Prostate gland (tissue), 2 donors: ENCODE measurements around the gene SUPT3H. TPM values are rescaled to one million over a fixed set of nuclear protein-coding genes. Genes with fewer than 3 reads are reported as not detected.

ENCODE experiments used
- DNase-seq: peaks from one replicate; pipeline ENCODE4 v3.0.0-alpha.2; 2019; ENCODE audit warnings: low spot score
- H3K27ac ChIP-seq, 2 donors: fragments of 200-600 bp; sonication (generic); 2 replicates each; pipeline ENCODE4 v1.5.1; 2017 to 2019
- H3K27me3 ChIP-seq: fragments of 200-600 bp; sonication (generic); replicated peaks from 2 replicates; pipeline ENCODE4 v1.5.1; 2019; ENCODE audit not compliant: insufficient read depth
- H3K36me3 ChIP-seq, 2 donors: fragments of 200-600 bp; sonication (generic); 1 replicate in 1 of 2; 2 replicates in 1 of 2; pipeline versions ENCODE4 v1.5.1 to v1.8.1; 2017 to 2019
- H3K4me1 ChIP-seq: fragments of 200-600 bp; sonication (generic); replicated peaks from 2 replicates; pipeline ENCODE4 v1.5.1; 2019
- H3K4me3 ChIP-seq, 2 donors: fragments of 200-600 bp; sonication (generic); 2 replicates each; pipeline ENCODE4 v1.5.1; 2017 to 2019
- H3K9me3 ChIP-seq: fragments of 200-600 bp; sonication (generic); 2 replicates; pipeline ENCODE4 v1.5.1; 2017
- CTCF ChIP-seq, 4 experiments: fragments of 200-600 bp in 2 of 4; fragments of 450-650 bp in 2 of 4; sonication (generic) in 2 of 4; IDR thresholded peaks; 1 replicate in 3 of 4; 2 replicates in 1 of 4; pipeline ENCODE4 v1.5.1; 2016 to 2019; ENCODE audit warnings: antibody characterized with exemption in 4 of 4, mild to moderate bottlenecking in 2 of 4, moderate library complexity in 2 of 4
- POLR2A ChIP-seq: fragments of 450-650 bp; IDR thresholded peaks from one replicate; pipeline ENCODE4 v1.6.1; 2016; ENCODE audit warnings: antibody characterized with exemption, mild to moderate bottlenecking
- POLR2AphosphoS5 ChIP-seq: sonication (generic); formaldehyde crosslinking; IDR thresholded peaks from one replicate; pipeline ENCODE4 v1.6.1; 2017; ENCODE audit warnings: antibody characterized with exemption
- WGBS: methylation state at CpG from one replicate; pipeline ENCODE4 v1.1.5; 2018; 5-methylcytosine and 5-hydroxymethylcytosine counted together
- intact Hi-C: fragments of 100-400 bp; cut with DNase I; formaldehyde crosslinking; loops from one replicate; pipeline ENCODE4 v1.14.2; 2022
- total RNA-seq, 2 donors: library from RNA; depleted of rRNA; stranded (reverse); fragments of >200 nt; gene quantifications; one replicate each; pipeline ENCODE4 v1.1.0, GENCODE V29; 2016

The SUPT3H gene
- total RNA-seq, 2 donors from 2014 or later = 4.6 to 13.1 TPM

GRCh38 chr6:44969446-44970185 is 408.1 kb downstream of the SUPT3H start:
- Histone ChIP-seq H3K27ac (no peak overlapping the region), H3K27me3 (no peaks in the 10 kb centered on the region), H3K4me1 (no peaks in the 10 kb centered on the region), H3K36me3 (no peaks in the 10 kb centered on the region), H3K9me3 (no peaks in the 10 kb centered on the region), H3K4me3 (no peak overlapping the region)
- TF ChIP-seq CTCF (IDR thresholded peaks at IDR 0.05) (no peak), POLR2AphosphoS5 (no peak), POLR2A (no peak)
- 93% methylated on average over 4 of the region's 4 CpGs for WGBS
- DNase-seq = no peak
- intact Hi-C loops = no loop called here

- no peaks in the 10 kb centered on the region for H3K9me3 ChIP-seq
- no peak for DNase-seq
- WGBS = 94% methylated on average over 1 of the region's 1 CpG
- H3K36me3 ChIP-seq = no peaks in the 10 kb centered on the region
- TF ChIP-seq POLR2A (no peak), POLR2AphosphoS5 (no peak), CTCF (IDR thresholded peaks at IDR 0.05) (no peak)
- no peaks in the 10 kb centered on the region for H3K27me3 ChIP-seq
- no peak overlapping the region for H3K27ac ChIP-seq
- H3K4me3 ChIP-seq = no peak overlapping the region
- intact Hi-C loops = no loop called here
- no peaks in the 10 kb centered on the region for H3K4me1 ChIP-seq
These were observed 410.3 kb downstream of the SUPT3H start for GRCh38 chr6:44967481-44967880.

- DNase-seq = no peak
- H3K9me3 ChIP-seq = no peaks in the 10 kb centered on the region
- no peaks in the 10 kb centered on the region for H3K27me3 ChIP-seq
- no peak overlapping the region for H3K4me3 ChIP-seq
- intact Hi-C loops = no loop called here
- H3K27ac ChIP-seq = no peak overlapping the region
- H3K36me3 ChIP-seq = no peaks in the 10 kb centered on the region
- TF ChIP-seq POLR2A (no peak), CTCF (IDR thresholded peaks at IDR 0.05) (no peak), POLR2AphosphoS5 (no peak)
- WGBS = 42% methylated on average over 2 of the region's 2 CpGs
- no peaks in the 10 kb centered on the region for H3K4me1 ChIP-seq
These were observed 411.2 kb downstream of the SUPT3H start for GRCh38 chr6:44966449-44967092.

GRCh38 chr6:44965708-44966107 is 412.0 kb downstream of the SUPT3H start:
- DNase-seq = no peak
- intact Hi-C loops = no loop called here

More at GRCh38 chr6:44965708-44966107, 412.0 kb downstream of the SUPT3H start:
- no peak overlapping the region for H3K4me3 ChIP-seq
- H3K36me3 ChIP-seq = no peaks in the 10 kb centered on the region
- H3K27me3 ChIP-seq = no peaks in the 10 kb centered on the region
- no peaks in the 10 kb centered on the region for H3K4me1 ChIP-seq
- no peak overlapping the region for H3K27ac ChIP-seq
- no peak for TF ChIP-seq POLR2A
- no peak for TF ChIP-seq CTCF (IDR thresholded peaks at IDR 0.05)
- no peak for TF ChIP-seq POLR2AphosphoS5
- no peaks in the 10 kb centered on the region for H3K9me3 ChIP-seq
- WGBS = 95% methylated on average over 4 of the region's 4 CpGs
